Tibial artery (tissue), 4 donors: ENCODE data around the gene ZC3H7B.

Experiments used
- DNase-seq, 2 donors: peaks; one replicate each; pipeline ENCODE4 v3.0.0-alpha.2; 2019
- H3K27ac ChIP-seq, 2 donors: fragments of 200-600 bp; sonication (generic) in 1 of 2; 1 replicate in 1 of 2; 2 replicates in 1 of 2; pipeline ENCODE4 v1.5.1; 2018 to 2019; ENCODE audit warnings: mild to moderate bottlenecking in 1 of 2
- H3K27me3 ChIP-seq, 2 donors: fragments of 200-600 bp; sonication (generic) in 1 of 2; one replicate each; pipeline versions ENCODE4 v1.5.1 to v1.6.0; 2016 to 2019
- H3K36me3 ChIP-seq, 3 donors: fragments of 200-600 bp; sonication (generic) in 2 of 3; one replicate each; pipeline ENCODE4 v1.5.1; 2016 to 2019; ENCODE audit warnings: mild to moderate bottlenecking in 2 of 3
- H3K4me1 ChIP-seq, 4 donors: fragments of 200-600 bp; sonication (generic) in 2 of 4; 1 replicate in 3 of 4; 2 replicates in 1 of 4; pipeline ENCODE4 v1.5.1; 2016 to 2019
- H3K4me3 ChIP-seq, 2 donors: fragments of 200-600 bp; sonication (generic) in 1 of 2; 1 replicate in 1 of 2; 2 replicates in 1 of 2; pipeline ENCODE4 v1.5.1; 2018 to 2019; ENCODE audit warnings: mild to moderate bottlenecking in 2 of 2
- H3K9me3 ChIP-seq, 3 donors: fragments of 200-600 bp; sonication (generic) in 1 of 3; one replicate each; pipeline ENCODE4 v1.5.1; 2016 to 2019
- intact Hi-C: fragments of 100-400 bp; cut with DNase I; formaldehyde crosslinking; loops from one replicate; pipeline ENCODE4 v1.15.0; 2023; ENCODE audit warnings: low total_unique reads
- TF ChIP-seq, protein P1 (sequence below), 2 experiments: fragments of 200-600 bp in 1 of 2; fragments of 450-650 bp in 1 of 2; IDR thresholded peaks; one replicate each; pipeline ENCODE4 v1.5.1; 2017 to 2019; ENCODE audit warnings: antibody characterized with exemption in 2 of 2, mild to moderate bottlenecking in 1 of 2, moderate library complexity in 1 of 2

The ZC3H7B gene

DNA sequence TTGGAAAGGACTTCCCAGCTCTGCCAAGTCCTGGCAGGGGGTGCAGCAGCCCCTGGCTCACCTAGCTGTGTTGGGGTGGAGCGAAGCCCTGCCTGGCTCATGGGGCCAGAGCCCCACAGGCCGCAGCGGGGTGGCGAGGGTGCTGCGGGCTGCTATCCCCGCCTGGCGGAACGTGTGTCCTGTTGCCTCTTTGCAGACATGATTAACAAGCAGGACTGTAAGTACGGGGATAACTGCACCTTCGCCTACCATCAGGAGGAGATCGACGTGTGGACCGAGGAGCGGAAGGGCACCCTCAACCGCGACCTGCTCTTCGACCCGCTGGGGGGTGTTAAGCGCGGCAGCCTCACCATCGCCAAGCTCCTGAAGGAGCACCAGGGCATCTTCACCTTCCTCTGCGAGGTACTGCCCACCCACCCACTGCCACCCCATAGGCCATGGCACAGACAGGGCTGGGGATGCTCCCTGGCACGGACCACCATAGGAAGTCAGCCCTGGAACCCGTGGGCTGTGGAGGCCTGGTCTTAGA, 44.5 kb downstream of the ZC3H7B start:
- TF ChIP-seq, protein P1, sequence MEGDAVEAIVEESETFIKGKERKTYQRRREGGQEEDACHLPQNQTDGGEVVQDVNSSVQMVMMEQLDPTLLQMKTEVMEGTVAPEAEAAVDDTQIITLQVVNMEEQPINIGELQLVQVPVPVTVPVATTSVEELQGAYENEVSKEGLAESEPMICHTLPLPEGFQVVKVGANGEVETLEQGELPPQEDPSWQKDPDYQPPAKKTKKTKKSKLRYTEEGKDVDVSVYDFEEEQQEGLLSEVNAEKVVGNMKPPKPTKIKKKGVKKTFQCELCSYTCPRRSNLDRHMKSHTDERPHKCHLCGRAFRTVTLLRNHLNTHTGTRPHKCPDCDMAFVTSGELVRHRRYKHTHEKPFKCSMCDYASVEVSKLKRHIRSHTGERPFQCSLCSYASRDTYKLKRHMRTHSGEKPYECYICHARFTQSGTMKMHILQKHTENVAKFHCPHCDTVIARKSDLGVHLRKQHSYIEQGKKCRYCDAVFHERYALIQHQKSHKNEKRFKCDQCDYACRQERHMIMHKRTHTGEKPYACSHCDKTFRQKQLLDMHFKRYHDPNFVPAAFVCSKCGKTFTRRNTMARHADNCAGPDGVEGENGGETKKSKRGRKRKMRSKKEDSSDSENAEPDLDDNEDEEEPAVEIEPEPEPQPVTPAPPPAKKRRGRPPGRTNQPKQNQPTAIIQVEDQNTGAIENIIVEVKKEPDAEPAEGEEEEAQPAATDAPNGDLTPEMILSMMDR (IDR thresholded peaks at IDR 0.05): no peak
- Histone ChIP-seq H3K27me3 (no peaks in the 10 kb centered on the region), H3K27ac (no peak overlapping the region), H3K36me3 (peaks cover 73 to 100% (median 97%) of the 10 kb centered on the region in 3 donors), H3K9me3 (no peaks in the 10 kb centered on the region), H3K4me1 (no peaks in the 10 kb centered on the region), H3K4me3 (no peak overlapping the region)
- no peak for DNase-seq
- intact Hi-C loops: no loop called here

DNA sequence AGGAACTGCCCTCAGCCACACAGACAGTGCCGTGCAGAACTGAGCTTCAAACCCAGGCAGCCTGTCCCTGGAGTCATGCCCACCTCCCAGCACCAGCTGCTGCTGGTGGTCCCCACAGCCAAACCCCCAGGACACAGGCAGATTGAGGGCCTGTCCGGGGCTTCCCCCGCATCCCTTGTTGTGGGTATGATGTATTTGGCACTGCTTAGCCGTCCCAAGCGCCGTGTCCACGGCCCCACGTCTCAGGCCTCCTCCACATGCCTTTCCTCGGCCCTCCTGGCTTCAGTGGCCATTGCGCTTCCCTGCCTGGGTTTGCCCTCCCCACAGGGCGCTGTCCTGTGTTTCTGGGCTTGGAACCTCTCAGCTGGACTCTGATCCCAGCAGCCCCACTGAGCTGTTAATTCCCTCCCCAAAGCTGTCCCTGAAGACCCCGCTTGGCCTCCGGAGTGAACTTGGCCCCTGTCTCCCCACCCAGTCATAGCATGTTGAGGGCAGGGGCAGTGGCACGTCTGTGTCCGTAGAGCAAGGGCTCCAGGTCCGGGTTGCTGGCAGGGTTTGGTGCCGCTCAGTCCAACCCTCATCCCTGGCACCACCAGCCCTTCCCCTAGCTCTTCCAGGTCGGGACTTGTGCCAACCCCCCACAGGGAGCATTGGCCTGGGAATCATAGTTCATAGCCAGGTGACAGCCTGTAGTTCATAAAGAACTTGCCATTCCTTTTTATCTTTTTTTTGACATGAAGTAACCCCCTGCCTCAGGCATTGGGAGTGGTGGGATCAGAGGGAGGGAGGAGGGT, 45.9 kb downstream of the ZC3H7B start:
- intact Hi-C loops: no loop called here
- DNase-seq: no peak
- H3K27ac ChIP-seq: no peak overlapping the region

DNA sequence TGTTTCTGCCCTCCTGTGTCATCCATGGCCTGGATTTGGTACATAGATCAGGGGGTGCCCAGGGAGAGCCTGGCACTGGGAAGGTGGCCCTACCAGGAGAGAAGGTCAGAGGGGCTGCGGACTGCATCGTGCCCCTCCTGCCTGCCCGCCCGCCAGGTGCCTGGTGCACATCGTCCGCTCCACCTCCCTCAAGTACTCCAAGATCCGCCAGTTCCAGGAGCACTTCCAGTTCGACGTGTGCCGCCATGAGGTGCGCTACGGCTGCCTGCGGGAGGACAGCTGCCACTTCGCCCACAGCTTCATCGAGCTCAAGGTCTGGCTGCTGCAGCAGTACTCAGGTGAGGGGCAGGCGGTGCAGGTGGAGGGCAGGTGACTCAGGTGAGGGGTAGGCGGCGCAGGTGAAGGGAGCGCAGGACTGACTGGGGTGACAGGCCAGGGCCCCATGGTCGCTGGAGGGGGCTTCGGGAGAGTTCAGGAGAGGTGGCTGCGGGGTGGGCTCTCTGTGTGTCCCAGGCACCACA, 47.7 kb downstream of the ZC3H7B start:
- TF ChIP-seq, protein P1 (IDR thresholded peaks at IDR 0.05): no peak
- DNase-seq: no peak
- H3K36me3 ChIP-seq: peaks cover 74 to 100% (median 96%) of the 10 kb centered on the region in 3 donors
- intact Hi-C loops: no loop called here
- H3K27ac ChIP-seq: no peak overlapping the region
- no peaks in the 10 kb centered on the region for H3K4me1 ChIP-seq
- no peaks in the 10 kb centered on the region for H3K27me3 ChIP-seq
- H3K9me3 ChIP-seq: no peaks in the 10 kb centered on the region
- H3K4me3 ChIP-seq: no peak overlapping the region

More for the DNA sequence above, 45.9 kb downstream of the ZC3H7B start:
- H3K27me3 ChIP-seq: no peaks in the 10 kb centered on the region
- H3K9me3 ChIP-seq: no peaks in the 10 kb centered on the region
- TF ChIP-seq, protein P1 (IDR thresholded peaks at IDR 0.05): no peak
- no peaks in the 10 kb centered on the region for H3K4me1 ChIP-seq
- H3K36me3 ChIP-seq: peaks cover 71 to 100% (median 96%) of the 10 kb centered on the region in 3 donors
- no peak overlapping the region for H3K4me3 ChIP-seq

DNA sequence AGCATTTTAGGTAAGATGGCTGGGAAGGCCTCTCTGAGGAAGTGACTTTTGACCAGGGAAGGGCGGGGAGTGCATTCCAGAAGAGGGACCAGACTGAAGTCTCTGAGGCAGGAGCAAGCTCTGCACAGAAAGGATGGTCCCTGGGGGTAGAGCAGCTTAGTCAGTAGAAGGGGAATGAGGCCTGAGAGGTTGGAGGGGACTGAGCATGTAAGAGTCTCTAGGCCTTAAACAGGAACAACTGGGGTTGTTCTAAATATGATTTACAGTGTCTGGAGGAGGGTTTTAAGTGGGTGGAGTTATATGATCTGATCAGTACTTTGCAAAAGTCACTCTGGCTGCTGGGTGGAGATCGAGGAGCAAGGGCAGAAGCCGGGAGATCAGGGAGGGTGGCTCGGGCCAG, 48.8 kb downstream of the ZC3H7B start:
- intact Hi-C loops: no loop called here
- Histone ChIP-seq H3K27ac (no peak overlapping the region), H3K27me3 (no peaks in the 10 kb centered on the region), H3K9me3 (no peaks in the 10 kb centered on the region), H3K4me3 (no peak overlapping the region), H3K4me1 (no peaks in the 10 kb centered on the region), H3K36me3 (peaks cover 75 to 100% (median 96%) of the 10 kb centered on the region in 3 donors)
- TF ChIP-seq, protein P1 (IDR thresholded peaks at IDR 0.05): no peak
- no peak for DNase-seq

DNA sequence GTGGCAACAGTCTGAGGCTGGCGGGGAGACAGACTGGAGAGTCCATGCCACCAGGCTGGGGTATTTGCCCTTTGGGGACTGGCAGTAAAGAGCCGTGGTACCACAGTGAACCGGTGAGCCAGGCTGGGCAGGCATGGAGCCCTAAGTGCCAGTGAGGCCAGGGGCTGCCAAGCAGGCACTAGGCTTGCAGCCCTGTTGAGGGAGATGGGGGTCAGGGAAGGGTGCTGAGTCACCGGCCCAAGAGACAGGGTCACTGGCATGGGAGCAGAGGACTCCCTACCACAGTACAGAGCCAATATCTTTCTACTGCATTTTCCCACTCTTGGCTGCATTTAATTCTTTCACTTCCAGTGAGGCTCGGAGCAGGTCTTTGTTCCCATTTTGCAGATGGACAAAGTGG, 49.7 kb downstream of the ZC3H7B start:
- intact Hi-C loops: no loop called here
- H3K4me1 ChIP-seq: no peaks in the 10 kb centered on the region
- H3K27me3 ChIP-seq: no peaks in the 10 kb centered on the region
- no peak for DNase-seq
- H3K36me3 ChIP-seq: peaks cover 74 to 100% (median 96%) of the 10 kb centered on the region in 3 donors
- H3K4me3 ChIP-seq: no peak overlapping the region
- no peaks in the 10 kb centered on the region for H3K9me3 ChIP-seq
- TF ChIP-seq, protein P1 (IDR thresholded peaks at IDR 0.05): no peak
- H3K27ac ChIP-seq: no peak overlapping the region
